Stimulated activated naive CD4-positive, alpha-beta T cell (primary cell): ENCODE results near the gene SMARCA2.
"Not testable (repeated sequence)": the region's sequence is repeated elsewhere in the genome, so short reads cannot be mapped to it uniquely, and the experiment has no call there.

Source experiments
- DNase-seq, 6 experiments: peaks; one replicate each; lab custom pipeline; 2025; lab: John Stamatoyannopoulos, UW

SMARCA2 gene

GRCh38 chr9:2140600-2141223 lies 125.6 kb downstream of the SMARCA2 start:
- DNase-seq, result no peak

- no peak for DNase-seq
These were observed 127.1 kb downstream of the SMARCA2 start for GRCh38 chr9:2142212-2142611.

- DNase-seq, result no peak
These were observed 129.5 kb downstream of the SMARCA2 start for GRCh38 chr9:2144619-2145018.

GRCh38 chr9:2145746-2146145 lies 130.6 kb downstream of the SMARCA2 start:
- no peak for DNase-seq

GRCh38 chr9:2146700-2147099 lies 131.6 kb downstream of the SMARCA2 start:
- DNase-seq, result not testable (repeated sequence)

GRCh38 chr9:2150338-2150737 lies 135.2 kb downstream of the SMARCA2 start:
- DNase-seq, result no peak

- DNase-seq, result no peak
These were observed 136.0 kb downstream of the SMARCA2 start for GRCh38 chr9:2151171-2151570.

GRCh38 chr9:2152966-2153629 lies 138.0 kb downstream of the SMARCA2 start:
- DNase-seq, result no peak

- no peak for DNase-seq
These were observed 138.6 kb downstream of the SMARCA2 start for GRCh38 chr9:2153630-2154217.

GRCh38 chr9:2154731-2155130 lies 139.6 kb downstream of the SMARCA2 start:
- no peak for DNase-seq

GRCh38 chr9:2155966-2156365 lies 140.8 kb downstream of the SMARCA2 start:
- DNase-seq, result no peak

GRCh38 chr9:2157277-2158110 lies 142.3 kb downstream of the SMARCA2 start:
- peak in 1 of 6 experiments; percentile 23 for DNase-seq

- peak in 4 of 6 experiments; percentile 10 to 56 (median 50) for DNase-seq
These were observed 143.0 kb downstream of the SMARCA2 start for GRCh38 chr9:2158111-2158610.

- no peak for DNase-seq
These were observed 143.8 kb downstream of the SMARCA2 start for GRCh38 chr9:2158766-2159430.

- DNase-seq, result no peak
These were observed 144.6 kb downstream of the SMARCA2 start for GRCh38 chr9:2159521-2160454.

GRCh38 chr9:2161661-2162060 lies 146.5 kb downstream of the SMARCA2 start:
- no peak for DNase-seq

- no peak for DNase-seq
These were observed 148.2 kb downstream of the SMARCA2 start for GRCh38 chr9:2163231-2163885.

- no peak for DNase-seq
These were observed 149.1 kb downstream of the SMARCA2 start for GRCh38 chr9:2164268-2164667.

- DNase-seq, result no peak
These were observed 151.1 kb downstream of the SMARCA2 start for GRCh38 chr9:2166203-2166602.

GRCh38 chr9:2169035-2169434 lies 153.9 kb downstream of the SMARCA2 start:
- no peak for DNase-seq
